Measurements from ENCODE around the gene LEUTX. TPM values are rescaled to one million over a fixed set of nuclear protein-coding genes. Genes with fewer than 3 reads are reported as not detected.
"Not testable (repeated sequence)": the region's sequence is repeated elsewhere in the genome, so short reads cannot be mapped to it uniquely, and the experiment has no call there.

Gene LEUTX, protein sequence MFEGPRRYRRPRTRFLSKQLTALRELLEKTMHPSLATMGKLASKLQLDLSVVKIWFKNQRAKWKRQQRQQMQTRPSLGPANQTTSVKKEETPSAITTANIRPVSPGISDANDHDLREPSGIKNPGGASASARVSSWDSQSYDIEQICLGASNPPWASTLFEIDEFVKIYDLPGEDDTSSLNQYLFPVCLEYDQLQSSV
- total RNA-seq, result not detected in 2 replicates

GRCh38 chr19:39778763-39779162 lies at the start of gene LEUTX:
LEUTX (plus strand) TSS chr19:39778854; CDS start chr19:39778921, 67 bp downstream.
- DNase-seq (ENCODE audit: low read depth in 2 of 2), result no peak

GRCh38 chr19:39729594-39729993 lies 49.1 kb upstream of the LEUTX start:
- DNase-seq (ENCODE audit: low read depth in 2 of 2), result no peak

DNA sequence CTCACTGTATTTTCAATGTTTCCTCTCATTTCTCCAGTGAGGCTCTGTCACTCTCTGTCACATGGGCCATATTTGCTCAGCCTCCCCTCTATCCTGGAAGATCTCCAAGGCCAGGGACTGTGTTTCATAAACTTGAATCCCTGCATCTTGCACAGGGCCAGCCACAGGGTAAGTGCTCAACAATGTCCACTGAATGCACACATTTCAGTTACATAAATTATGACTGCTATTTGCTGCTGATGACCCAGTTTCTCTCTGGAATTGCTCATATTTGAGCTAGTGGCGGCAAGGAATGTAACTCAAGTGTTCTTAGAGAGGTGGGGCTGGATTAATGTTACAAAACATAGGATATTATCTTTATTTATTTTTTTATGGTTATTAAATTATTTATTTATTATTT lies 47.0 kb upstream of the LEUTX start:
- no peak for DNase-seq (ENCODE audit: low read depth in 2 of 2)

DNA sequence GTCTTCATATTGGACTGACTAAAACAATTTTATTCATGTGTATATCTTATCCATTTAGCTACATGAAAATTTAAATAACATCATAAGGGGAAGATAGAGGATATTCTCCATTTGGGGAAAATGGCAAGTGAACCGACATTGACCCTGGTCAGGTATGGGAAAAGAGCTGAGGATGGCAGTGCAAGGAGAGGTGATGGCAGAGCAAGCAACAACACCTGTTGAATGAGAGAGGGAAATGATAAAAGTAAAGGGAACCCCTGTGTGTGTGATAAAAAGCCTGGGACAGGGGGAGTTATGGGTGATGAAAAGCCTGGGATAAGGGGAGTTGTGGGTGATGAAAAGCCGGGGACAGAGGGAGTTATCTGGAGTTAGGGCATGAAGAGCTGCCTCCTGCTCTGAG lies 44.8 kb upstream of the LEUTX start:
- no peak for DNase-seq (ENCODE audit: low read depth in 2 of 2)

DNA sequence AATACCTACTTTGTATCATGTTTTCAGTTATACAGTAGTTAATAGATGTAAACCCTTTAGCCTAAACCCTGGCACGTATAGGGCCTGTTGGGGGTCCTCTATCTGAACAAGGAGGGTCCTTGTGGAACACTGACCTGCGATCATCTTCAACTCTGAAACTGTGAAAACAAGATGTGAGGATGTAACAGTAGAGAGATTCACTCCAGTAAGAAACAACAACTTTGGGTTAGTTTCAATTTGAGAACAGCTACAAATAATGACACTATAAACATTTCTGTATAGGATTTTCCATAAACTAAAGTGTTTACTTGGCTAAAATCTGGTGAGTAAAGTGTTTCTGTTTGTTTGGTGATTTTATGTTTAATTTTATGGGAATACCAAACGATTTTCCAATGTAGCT lies 43.0 kb upstream of the LEUTX start:
- no peak for DNase-seq (ENCODE audit: low read depth in 2 of 2)

- DNase-seq (ENCODE audit: low read depth in 2 of 2), result peak in 1 of 2 donors; percentile 5
Measured at GRCh38 chr19:39736088-39736487, 42.6 kb upstream of the LEUTX start.

- no peak for DNase-seq (ENCODE audit: low read depth in 2 of 2)
Measured at GRCh38 chr19:39737351-39737750, 41.3 kb upstream of the LEUTX start.

DNA sequence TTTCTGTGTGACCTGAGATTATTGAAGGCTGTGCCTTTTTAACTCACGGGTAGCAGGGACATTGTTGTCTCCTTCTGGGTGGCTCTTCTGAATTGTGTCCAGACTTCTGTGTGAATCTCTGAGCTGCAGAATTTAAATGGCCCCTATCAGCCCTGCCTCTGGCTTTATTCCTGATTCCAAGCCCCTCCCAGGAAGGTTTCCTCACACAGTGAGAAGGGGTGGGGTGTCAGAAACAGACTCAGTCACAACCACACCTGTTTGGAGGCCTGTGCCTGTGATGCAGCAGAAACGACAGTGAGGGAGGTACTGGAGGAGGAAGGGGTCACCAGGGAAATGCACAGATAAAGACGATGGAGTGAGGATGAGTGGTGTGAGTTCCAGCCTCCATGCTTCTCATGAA lies 40.8 kb upstream of the LEUTX start, which contains the start of gene CLC:
Gene CLC, minus strand, starts transcription at position 139 of the 400 bp plus-strand sequence. Its CDS starts 77 bp downstream, at position 62.
- no peak for DNase-seq (ENCODE audit: low read depth in 2 of 2)

DNA sequence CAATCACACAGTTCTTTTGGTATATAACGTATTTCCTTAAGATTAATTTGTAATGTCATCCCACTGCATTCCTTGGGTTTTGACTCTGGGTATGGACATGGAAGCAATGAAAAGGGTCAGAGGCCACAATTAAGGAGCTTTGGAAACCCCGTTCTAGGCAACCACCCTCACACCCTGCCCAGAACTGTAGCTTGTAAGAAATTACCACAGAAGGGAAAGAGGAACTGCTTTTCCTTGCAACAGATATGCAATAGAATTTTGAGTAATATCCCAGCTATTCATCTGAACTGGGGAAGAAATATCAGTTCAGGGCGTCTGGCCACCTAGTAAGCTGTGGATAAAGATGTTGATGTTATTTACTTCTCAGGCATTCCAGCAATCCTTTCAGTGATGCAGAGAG lies 39.8 kb upstream of the LEUTX start:
- no peak for DNase-seq (ENCODE audit: low read depth in 2 of 2)

GRCh38 chr19:39740395-39740794 lies 38.3 kb upstream of the LEUTX start:
- DNase-seq (ENCODE audit: low read depth in 2 of 2), result no peak

- no peak for DNase-seq (ENCODE audit: low read depth in 2 of 2)
Measured at GRCh38 chr19:39745643-39746042, 33.0 kb upstream of the LEUTX start.

- DNase-seq (ENCODE audit: low read depth in 2 of 2), result no peak
Measured at GRCh38 chr19:39746836-39747529, 31.7 kb upstream of the LEUTX start.

GRCh38 chr19:39749981-39750380 lies 28.7 kb upstream of the LEUTX start:
- no peak for DNase-seq (ENCODE audit: low read depth in 2 of 2)

DNA sequence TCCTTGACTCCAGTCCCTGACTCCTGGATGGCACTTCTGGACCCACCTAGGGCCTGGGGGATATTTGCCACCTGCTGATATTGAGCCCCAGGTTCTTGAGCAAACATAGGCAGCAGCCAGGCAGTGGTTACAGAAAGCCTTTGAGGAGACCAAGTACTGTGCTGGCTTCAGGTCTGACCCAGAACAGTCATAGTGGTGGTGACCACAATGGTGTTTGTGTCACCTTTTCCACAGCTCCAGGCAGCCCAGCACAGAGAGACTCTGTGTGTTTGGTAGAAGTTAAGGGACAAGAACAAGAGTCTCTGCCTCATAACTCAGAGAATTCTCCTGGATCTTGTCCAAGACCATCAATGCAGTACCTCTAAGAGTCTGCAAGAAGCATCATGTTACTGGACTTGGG lies 26.3 kb upstream of the LEUTX start:
- DNase-seq (ENCODE audit: low read depth in 2 of 2), result no peak

DNA sequence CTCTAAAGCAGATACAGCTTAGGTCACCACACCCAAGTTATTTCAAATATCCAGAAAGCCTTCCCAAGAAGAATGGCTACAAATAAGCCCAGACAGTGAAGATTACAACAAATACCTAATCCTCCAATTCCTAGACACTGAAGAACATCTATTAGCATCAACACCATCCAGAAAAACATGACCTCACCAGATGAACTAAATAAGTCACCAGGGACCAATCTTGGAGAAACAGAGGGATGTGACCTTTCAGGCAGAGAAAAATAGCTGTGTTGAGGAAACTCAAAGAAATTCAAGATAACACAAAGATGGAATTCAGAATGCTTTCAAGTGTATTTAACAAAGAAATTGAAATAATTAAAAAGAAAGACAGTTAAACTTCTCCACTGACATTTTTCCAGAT lies 25.9 kb upstream of the LEUTX start:
- no peak for DNase-seq (ENCODE audit: low read depth in 2 of 2)

GRCh38 chr19:39754544-39754943 lies 24.1 kb upstream of the LEUTX start:
- DNase-seq (ENCODE audit: low read depth in 2 of 2), result no peak

- no peak for DNase-seq (ENCODE audit: low read depth in 2 of 2)
Measured at GRCh38 chr19:39754971-39755370, 23.7 kb upstream of the LEUTX start.

GRCh38 chr19:39759457-39760184 lies 19.0 kb upstream of the LEUTX start:
- no peak for DNase-seq (ENCODE audit: low read depth in 2 of 2)

- DNase-seq (ENCODE audit: low read depth in 2 of 2), result not testable (repeated sequence)
Measured at GRCh38 chr19:39761851-39762250, 16.8 kb upstream of the LEUTX start.

- peak; percentile 54 to 61 for DNase-seq (ENCODE audit: low read depth in 2 of 2)
Measured at GRCh38 chr19:39765091-39766076, 13.3 kb upstream of the LEUTX start.

- DNase-seq (ENCODE audit: low read depth in 2 of 2), result no peak
Measured at GRCh38 chr19:39768334-39768733, 10.3 kb upstream of the LEUTX start.
